Stimulated activated CD4-positive, alpha-beta T cell treated with anti-CD3 and anti-CD28 coated beads, TNF-alpha, amount 100 ng/mL, for 48 hours (primary cell): ENCODE measurements around the gene F2RL3.
"Not testable (repeated sequence)": the region's sequence is repeated elsewhere in the genome, so short reads cannot be mapped to it uniquely, and the experiment has no call there.

Experiments
- DNase-seq, 3 donors: peaks; one replicate each; pipeline ENCODE4 v3.0.0-alpha.2; 2020; ENCODE audit warnings: low read depth in 3 of 3

F2RL3 gene

GRCh38 chr19:16921766-16922591, 33.2 kb downstream of the F2RL3 start:
- no peak for DNase-seq

DNA sequence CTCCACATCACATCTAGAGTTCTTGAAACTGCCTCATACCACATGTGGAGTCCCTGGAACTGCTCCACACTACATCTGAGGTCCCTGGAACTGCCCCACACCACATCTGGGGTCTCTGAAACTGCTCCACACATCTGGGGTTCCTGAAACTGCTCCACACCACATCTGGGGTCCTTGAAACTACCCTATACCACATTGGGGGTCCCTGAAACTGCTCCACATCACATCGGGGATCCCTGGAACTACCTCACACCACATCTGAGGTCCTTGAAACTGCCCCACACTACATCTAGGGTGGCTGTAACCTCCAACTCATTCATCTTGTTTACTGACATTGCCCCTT, 33.8 kb downstream of the F2RL3 start:
- no peak for DNase-seq

- no peak for DNase-seq
Observed at GRCh38 chr19:16922949-16923348, 34.1 kb downstream of the F2RL3 start.

GRCh38 chr19:16927883-16928282, 39.1 kb downstream of the F2RL3 start:
- DNase-seq, result no peak

DNA sequence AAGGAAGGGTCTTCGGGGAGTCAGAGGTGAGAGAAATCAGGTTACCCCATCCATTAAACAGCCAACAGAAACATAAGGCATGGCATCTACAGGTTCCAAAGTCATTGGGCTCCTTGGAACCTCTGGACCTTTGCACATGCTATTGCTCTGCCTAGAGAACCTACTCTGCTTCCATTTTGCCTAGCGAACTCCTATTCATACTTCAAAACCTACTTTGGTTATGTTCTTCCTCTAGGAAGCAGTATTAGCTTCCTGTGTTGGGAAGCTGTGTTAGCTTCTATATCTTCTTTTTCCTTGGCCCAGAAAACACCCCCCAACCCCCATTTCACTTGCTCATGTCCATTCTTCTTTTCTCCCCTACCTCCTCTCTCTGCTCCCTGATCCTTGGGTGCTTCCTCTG, 39.6 kb downstream of the F2RL3 start:
- DNase-seq, result no peak

DNA sequence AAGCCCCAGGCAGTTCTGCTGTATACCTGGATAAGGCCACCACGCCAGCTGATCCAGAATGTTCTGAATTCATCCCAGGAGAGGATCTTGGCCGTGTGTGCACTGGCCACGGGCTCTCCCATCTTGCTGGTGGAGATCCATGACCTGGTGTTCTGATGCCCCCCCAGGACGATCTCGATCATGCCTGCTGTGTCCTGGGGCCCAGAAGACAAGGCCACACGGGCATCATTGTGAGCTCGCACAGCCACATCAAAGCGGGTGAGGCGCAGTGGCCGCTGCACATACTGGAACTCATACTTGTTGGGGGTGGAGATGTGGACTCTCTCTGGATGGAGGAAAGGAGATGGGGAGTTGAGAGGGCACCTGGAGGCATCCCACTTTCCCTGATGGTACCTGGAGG, 40.1 kb downstream of the F2RL3 start:
- DNase-seq, result no peak

- no peak for DNase-seq
Observed at GRCh38 chr19:16930753-16931152, 42.0 kb downstream of the F2RL3 start.

GRCh38 chr19:16931306-16931705, 42.5 kb downstream of the F2RL3 start:
- no peak for DNase-seq

DNA sequence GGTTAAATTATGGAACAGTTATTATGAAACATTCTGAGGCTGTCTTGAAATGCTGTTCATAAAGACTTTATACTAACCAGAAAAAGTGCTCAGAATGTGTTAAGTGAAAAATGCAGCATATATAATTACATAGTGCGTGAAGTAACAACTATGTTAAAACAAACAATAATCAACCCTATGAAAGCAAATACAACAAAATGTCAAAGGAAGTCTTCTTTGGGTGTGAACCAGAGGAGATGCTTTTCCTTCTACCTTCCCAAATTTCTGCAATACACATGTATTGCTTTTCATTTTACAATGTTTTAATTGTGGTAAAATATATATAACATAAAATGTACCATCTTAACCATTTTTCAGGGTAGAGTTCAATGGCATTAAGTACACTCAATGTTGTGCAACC, 45.7 kb downstream of the F2RL3 start:
- DNase-seq, result no peak

DNA sequence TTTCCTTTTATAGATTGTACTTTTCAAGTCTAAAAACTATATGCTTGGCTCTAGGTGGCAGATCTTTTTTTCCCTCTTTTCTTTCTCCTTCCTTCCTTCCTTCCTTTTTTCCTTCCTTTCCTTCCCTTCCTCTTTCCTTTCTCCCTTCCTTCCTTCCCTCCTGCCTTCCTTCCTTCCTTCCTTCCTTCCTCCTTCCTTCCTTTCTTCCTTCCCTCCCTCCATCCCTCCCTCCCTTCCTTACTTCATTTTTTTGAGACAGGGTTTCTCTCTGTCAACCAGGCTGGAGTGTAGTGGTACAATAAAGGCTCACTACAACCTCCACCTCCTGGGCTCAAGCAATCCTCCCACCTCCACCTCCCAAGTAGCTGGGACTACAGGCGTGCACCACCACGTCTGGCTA, 48.1 kb downstream of the F2RL3 start:
- no peak for DNase-seq

- DNase-seq, result not testable (repeated sequence)
Observed at GRCh38 chr19:16937796-16938195, 49.0 kb downstream of the F2RL3 start.

DNA sequence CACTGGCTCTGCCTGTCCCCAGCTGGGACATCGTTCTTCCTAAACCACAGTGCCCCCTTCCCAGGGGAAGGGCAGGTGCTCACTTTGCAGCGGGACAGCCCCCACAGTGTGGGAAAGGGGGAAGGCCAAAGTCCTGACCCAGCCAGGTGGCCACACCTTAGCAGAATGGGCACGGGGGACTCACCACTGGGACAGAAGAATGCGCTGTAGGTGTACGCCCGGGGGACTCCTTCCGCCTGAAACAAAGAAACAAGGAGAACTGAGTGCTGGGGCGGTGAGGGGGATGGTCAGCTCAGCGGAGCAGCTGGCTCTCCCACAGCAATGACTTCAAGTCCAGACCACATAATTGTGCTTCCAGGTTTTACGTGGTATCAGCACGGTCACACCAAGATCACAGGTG, 49.4 kb downstream of the F2RL3 start:
- no peak for DNase-seq

GRCh38 chr19:16940063-16940462, 51.3 kb downstream of the F2RL3 start:
- not testable (repeated sequence) for DNase-seq

GRCh38 chr19:16940626-16941025, 51.8 kb downstream of the F2RL3 start:
- DNase-seq, result no peak
